OCI-LY3 (cell line): ENCODE results near the gene KCNIP1.

Experiments used
- EZH2phosphoT487 ChIP-seq: fragments of 200-600 bp; shearing (Covaris generic); IDR thresholded peaks from 2 replicates; pipeline ENCODE4 v1.6.1; 2018; ENCODE audit warnings: antibody characterized with exemption, mixed run types, low read depth
- TF ChIP-seq, protein P1 (sequence below): fragments of 200-600, 300-600 bp; sonication (generic); IDR thresholded peaks from 2 replicates; pipeline ENCODE4 v1.5.1; 2014; ENCODE audit warnings: antibody characterized with exemption, low read length, low read depth

DNA sequence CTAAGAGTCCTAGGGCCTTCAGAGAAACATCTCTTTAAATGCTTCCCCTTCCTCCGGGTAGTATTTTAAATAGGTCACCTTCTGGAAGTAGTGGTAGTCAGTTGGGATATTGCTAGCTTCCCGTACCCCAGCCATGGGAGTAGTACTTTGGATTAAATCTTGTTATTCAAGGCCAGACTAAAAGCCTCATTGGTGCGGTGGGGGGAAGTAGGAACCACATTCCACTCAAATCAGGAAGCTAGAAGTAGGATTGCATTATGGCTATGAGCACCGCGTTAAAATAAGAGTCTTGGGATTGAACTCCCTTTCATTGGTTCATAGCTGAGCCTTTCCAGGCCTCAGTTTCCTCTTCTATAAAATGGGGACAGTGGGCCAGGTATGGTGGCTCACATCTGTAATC lies 6.7 kb downstream of the KCNIP1 start:
- TF ChIP-seq, protein P1, sequence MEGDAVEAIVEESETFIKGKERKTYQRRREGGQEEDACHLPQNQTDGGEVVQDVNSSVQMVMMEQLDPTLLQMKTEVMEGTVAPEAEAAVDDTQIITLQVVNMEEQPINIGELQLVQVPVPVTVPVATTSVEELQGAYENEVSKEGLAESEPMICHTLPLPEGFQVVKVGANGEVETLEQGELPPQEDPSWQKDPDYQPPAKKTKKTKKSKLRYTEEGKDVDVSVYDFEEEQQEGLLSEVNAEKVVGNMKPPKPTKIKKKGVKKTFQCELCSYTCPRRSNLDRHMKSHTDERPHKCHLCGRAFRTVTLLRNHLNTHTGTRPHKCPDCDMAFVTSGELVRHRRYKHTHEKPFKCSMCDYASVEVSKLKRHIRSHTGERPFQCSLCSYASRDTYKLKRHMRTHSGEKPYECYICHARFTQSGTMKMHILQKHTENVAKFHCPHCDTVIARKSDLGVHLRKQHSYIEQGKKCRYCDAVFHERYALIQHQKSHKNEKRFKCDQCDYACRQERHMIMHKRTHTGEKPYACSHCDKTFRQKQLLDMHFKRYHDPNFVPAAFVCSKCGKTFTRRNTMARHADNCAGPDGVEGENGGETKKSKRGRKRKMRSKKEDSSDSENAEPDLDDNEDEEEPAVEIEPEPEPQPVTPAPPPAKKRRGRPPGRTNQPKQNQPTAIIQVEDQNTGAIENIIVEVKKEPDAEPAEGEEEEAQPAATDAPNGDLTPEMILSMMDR = no peak
- TF ChIP-seq EZH2phosphoT487 = no peak
